Lung microvascular endothelial cell (primary cell): Measurements from ENCODE around the gene VAPB. TPM values are rescaled to one million over a fixed set of nuclear protein-coding genes. Genes with fewer than 3 reads are reported as not detected.

ENCODE experiments used
- DNase-seq, 2 donors: peaks; one replicate each; pipeline versions ENCODE4 v3.0.0 to v3.0.0-alpha.2; 2010; ENCODE audit warnings: low read depth in 2 of 2
- total RNA-seq: library from RNA; depleted of rRNA; stranded (reverse); fragments of >200 nt; gene quantifications from 2 replicates; pipeline ENCODE4 v1.2.1, GENCODE V29; 2014

VAPB gene
- total RNA-seq, 1 donor from 2014 or later, result 12.3 TPM

DNA sequence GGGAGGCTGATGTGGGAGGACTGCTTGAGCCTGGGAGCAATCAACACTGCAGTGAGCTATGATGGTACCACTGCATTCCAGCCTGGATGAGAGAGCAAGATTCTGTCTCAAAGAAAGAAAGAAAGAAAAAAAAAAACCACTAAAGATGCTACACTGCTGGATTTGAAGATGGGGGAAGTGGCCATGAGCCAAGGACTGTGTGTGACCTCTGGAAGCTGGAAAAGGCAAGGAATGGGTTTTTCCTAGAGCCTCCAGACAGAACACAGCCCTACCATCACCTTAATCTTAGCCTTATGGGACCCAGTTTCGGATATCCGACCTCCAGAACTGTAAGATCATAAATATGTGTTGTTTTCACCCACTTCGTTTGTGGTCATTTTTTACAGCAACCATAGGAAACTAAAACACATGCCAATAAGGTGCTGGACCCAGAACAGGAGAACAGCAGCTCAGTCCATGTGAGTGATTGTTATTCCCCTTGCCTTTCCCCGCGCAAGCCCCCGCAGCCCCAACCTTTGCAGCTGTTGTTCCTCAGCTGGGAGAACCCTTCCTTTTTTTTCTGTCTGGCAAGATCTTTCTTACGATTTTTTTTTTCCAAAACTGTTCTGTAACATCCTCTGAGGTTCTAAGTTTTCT is 11.1 kb upstream of the VAPB start:
- DNase-seq, result no peak

DNA sequence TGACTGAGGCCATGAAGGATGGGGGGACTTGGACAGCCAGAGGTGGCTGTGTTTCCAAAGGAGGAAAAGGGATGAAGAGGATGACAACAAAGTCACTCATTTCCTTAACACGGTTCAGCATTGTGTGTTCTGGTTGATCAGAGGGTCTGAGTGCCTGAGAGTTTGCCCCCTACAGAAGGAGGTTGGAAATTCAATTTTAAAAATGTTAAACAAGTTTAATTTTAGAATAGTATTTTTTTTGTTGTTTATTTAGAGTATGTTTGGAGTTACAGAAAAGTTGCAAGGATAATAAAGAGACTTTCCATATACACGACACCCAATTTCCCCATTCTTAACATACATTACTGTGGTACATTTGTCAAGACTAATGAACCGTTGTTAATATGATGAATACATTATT is 10.3 kb upstream of the VAPB start:
- DNase-seq, result peak in 1 of 2 donors; percentile 12

DNA sequence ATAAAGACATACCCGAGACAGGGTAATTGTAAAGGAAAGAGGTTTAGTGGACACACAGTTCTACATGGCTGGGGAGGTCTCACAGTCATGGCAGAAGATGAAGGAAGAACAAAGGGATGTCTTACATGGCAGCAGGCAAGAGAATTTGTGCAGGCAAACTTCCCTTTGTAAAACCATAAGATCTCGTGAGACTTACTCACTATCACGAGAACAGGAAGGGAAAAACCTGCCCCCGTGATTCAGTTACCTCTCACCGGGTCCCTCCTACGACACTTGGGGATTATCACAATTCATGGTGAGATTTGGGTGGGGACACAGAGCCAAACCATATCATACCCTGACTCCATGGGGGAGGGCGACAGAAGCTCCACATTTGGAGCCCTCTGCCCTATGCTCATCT is 7.4 kb upstream of the VAPB start:
- DNase-seq, result no peak

DNA sequence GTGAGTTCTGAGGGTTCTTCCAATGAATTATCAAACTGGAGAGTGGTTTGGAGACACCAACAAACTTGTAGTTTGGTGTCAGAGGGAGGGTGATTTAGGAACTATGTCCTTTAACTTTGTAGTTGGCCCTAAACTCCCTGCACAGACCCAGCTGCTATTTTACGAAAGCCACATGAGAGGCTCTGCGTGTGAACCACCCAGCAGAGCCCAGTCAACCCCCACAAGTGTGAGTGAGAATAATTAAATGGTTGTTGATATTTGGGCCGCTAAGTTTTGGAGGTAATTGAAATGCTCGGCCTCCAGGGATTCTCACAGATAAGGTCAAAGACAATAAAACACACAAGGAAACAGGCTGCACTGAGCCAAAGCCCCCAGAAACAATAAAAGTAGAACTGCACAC is 6.9 kb upstream of the VAPB start:
- no peak for DNase-seq

DNA sequence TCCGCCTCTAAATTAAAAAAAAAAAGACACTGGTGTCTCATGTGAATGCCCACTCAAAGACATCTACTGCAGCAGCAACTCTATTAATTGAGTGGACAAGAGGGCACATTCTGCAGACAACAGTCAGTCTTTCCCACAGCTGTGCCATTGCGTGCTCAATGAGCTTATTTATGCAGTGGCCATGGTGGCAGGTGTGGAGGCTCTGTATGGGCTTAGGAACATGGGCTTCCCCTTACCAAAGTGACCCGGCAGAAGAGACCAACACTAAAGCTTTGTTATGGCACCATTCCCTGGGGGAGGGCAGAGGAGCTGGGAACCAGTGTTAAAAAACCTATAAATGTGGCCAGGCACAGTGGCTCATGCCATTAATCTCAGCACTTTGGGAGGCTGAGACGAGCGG is 4.2 kb upstream of the VAPB start:
- no peak for DNase-seq

DNA sequence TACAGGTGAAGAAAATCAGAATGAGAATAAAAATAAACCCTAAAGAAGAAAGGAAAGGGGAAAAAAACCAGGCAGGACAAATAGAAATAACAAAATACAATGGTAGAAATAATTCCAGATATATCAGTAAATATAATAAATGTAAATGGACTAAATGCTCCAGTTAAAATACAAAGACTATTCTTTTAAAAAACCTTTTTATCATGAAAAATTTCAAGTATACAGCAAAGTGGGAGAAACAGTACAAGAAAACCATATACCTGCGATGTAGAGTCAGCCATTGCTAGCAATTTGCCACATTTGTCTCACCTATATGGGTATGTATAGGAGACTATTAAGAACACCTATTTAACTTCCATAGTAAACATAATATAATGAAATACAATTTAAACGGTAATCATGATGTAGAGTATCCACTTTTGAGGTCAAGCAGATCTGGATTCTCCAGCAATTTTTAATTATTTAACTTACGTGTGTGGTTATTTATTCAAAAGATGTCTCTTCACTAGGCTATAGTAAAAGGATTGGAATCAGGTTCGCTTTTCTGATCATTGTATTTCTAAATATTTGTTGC is 914 bp upstream of the VAPB start:
- no peak for DNase-seq

DNA sequence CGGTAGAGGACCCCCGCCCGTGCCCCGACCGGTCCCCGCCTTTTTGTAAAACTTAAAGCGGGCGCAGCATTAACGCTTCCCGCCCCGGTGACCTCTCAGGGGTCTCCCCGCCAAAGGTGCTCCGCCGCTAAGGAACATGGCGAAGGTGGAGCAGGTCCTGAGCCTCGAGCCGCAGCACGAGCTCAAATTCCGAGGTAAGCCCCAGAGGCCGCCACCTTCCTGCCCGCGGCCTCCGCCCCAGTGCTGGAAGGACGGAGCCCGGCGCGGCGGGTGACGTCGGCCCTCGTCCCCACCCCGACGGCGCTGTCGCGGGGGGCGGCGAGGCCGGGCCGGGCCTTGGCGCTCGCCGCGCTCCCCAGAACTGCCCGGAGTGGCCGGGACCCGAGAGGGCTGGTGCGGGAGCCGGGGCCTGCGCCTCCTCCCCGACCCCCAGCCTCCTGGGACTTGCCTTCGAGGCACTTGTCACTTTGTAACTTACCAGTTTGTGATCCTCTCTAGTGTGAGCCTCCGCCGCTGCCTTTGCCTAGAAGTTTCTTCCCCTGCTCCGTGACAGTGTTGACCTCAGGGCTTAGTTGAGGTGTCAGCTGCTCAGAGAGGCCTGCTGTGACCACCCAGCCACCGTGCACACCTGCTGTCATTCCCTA is 417 bp downstream of the VAPB start:
- peak; percentile 59 to 71 for DNase-seq

DNA sequence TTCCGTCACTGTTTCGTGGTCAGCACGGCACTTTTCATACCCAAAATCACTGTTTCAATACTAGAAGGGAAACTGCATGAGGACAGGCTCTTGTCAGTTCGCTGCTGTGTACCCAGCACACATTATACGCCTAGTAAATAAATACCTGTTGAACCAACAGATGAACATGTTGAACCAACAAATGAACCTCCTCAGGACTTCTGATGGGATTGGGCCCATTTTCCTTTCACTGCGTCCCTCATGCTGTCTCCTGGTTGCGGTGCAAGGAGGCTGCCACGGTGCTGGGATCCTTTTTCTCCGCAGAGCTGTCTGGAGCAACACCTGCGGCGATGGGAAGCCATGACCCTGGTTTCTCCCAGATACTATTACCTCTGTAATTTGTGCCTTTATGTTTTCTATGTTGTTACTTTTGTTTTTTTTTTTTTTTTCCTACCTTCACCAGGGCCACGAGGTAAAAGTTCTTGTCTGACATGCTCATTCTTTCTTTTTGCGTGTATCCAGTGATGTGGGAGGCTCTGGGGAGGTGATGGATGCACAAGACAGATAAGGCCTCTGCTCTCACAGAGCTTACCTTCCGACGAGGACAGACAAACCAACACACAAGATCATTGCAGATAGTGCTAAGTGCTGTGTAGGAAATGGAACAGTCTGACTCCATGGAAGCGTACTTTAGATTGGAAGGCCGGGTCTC is 1.1 kb downstream of the VAPB start:
- no peak for DNase-seq

DNA sequence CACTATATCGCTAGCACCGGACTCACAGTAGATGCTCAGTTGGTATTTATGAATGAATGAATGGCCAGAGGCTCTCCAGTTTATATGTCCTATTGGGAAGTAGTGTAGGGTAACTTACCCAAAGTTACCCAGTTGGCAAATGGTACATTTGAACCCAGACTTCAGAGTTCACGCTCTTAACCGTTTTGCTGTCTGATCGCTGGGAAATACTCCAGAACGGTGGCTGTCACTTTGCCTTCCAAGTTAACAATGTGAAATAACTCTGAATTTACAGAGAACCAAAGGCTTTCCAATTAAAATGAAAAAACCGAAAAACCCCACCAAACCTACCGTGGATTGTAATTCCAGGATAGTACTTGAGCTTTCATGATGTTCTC is 1.6 kb downstream of the VAPB start:
- no peak for DNase-seq

DNA sequence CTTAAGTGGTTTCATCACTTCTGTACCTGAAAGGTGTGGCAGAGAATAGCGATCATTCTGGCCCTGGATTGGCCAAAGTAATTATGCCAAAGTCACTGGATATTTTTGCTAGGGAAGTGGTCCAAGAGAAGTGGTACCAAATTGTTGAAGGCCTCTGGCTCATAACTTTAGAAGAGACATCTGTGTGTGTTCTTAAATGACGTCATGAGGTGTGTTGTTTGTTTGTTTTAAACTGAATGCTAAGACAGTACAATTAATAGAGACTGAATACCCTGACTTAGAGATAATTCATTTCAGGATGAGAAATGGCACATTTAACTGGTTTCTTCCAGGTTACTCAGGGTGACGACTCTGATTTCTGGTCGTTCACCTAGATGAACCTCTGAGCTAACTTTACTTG is 3.3 kb downstream of the VAPB start:
- DNase-seq, result no peak

DNA sequence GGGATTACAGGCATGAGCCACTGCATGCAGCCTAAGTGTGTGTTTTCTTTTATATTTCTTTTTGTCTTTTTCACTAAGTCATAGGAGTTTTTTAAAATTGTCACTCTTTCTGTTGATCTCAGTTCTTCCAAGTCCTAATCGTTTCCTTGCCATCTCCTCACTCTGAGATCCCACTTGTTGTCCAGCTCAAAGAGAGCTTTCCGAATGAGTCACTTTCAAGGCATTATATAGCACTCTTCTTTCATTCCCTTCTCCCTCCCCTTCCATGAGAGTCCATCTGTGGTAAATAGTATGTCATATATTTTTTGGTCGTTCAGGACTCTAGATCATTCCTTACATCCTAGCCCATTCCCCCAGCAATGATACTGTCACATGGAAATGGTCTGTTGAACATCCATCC is 4.3 kb downstream of the VAPB start:
- peak in 1 of 2 donors; percentile 29 for DNase-seq

DNA sequence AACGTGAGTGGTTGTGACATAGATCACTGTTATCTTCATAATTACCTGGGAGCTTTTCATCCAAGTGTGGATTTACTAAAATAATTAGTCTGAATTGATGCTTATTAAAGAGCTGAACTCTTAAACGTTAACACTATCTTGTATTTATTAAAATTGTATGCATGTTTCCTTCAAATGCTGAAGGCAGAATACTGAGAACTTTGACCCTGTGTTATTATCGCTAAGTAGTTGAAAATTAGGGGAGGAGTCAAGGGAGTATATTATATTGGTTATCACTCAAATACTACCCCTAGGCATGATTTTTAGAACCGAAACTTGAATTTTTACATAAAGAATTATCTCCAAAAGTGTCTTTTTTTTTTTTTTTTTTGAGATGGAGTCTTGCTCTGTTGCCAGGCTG is 5.8 kb downstream of the VAPB start:
- DNase-seq, result no peak

DNA sequence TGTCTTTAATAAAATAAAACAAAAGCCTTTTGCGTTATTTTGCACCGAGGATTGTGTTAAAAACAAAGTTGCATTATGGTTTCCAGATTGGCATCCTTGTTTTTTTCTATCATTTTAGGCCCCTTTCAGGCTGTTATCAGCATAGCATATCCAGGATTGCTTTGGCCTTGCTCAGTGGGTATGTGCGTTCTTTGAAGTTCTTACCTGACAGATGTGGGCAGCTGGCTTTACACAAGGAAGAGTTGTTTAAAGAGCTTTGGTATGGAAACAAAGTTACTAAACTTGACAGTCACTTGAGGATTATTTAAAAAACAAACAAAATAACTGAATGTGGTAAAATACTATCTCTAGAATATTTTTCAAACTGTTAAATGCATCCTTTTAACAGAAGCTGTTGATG is 6.6 kb downstream of the VAPB start:
- DNase-seq, result no peak

DNA sequence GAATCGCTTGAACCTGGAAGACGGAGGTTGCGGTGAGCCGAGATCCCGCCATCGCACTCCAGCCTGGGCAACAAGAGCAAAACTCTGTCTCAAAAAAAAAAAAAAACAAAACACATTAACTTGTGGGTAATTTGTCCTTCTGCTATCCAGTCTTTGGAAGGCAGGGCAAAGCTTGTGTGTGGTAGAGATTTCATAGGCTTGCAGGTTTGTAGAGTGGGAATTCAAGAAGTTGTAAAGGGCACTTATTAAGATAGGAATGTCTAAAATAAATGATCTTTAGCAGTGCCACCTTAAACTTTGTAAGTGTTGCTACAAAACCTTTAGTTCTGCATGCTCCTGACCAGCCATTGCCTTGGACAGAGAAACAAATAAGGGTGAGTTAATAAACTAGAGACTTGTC is 8.4 kb downstream of the VAPB start:
- DNase-seq, result no peak

DNA sequence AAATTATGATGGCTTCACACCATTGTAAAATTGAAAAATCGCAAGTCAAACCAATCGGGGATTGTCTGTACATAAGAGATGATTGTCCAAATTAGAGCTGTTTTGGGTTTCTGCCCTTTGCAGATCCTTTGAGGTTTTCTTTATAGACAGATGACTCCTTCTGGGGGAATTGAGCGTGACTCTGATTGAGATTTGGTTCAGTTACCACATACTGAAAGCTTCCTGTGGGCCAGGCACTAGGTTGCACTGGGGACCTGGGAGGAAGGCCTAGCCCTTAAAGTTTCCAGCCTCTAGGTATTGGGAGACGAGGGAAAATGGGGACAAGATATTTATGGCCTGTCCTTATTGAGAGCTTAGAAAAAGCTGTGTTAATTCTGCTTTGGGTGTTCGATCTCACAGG is 9.2 kb downstream of the VAPB start:
- no peak for DNase-seq

DNA sequence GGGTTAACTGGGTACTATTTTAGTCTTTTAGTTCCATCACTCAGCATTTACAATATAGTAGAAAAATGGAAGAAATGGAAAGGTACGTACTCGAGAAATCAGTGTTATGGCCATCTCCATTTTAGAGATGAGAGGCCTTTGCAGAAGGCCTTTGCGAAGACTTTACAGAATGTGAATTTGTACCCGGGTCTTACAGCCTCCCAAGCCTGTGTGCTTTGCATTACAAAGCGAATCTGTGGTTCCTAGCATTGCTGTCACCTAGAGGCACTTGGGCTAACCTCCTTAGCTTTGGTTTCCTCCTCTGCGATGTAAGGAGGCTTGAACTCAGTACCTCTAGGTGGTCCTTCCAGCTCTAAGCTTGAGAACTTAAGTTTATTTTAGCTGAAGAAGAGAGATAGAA is 10.9 kb downstream of the VAPB start:
- DNase-seq, result no peak

DNA sequence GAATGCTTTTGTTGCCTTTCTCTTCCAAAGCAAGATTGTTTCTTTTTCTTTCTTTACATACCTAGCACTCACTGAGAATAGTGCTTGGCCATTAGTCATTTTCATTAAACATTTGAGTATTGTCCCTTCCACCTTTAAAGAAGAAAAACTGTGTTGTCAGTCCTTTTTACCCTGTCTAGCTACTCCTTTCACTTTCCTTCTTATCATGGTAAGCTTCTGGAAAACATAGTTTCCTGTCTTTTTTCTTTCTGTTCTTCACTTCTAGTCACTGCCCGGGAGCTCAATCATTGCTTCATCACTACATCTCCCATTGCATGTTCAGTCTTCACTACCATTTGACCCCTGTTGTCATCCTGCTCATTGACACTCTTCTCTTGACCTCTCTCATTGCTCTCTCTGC is 12.1 kb downstream of the VAPB start:
- peak in 1 of 2 donors; percentile 17 for DNase-seq

DNA sequence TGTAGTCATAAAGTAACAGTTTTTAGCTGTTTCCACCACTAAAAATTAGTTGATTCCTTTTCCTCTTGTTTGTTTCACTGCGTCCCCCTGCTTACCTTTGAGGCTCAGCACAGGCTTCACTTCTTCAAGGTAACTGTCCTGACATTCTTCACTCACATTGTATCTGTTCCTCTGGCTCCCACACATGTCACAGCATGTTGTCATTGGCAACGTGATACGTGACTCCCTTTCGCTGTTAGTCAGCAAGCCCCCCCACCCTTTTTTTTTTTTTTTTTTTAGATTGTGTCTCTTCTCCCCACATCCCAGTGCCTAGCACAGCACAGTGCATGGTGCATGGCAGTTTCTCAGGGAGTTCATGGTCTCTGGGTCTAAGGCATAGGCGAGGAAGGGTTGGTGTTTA is 13.3 kb downstream of the VAPB start:
- no peak for DNase-seq

DNA sequence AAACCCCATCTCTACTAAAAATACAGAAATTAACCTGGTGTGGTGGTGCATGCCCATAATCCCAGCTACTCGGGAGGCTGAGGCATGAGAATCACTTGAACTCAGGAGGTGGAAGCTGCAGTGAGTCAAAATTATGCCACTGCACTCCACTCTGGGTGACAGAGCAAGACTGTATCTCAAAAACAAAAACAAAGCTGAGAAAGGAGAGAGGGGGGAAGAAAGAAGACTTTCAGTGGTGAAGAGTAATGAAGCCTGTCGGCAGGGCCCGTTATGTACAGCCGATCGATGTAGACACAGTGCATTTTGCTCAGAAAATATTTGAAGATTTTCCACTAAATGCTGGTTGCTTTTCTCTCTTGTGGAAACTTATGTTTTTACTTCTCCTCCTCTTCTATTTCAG is 13.8 kb downstream of the VAPB start:
- DNase-seq, result no peak

DNA sequence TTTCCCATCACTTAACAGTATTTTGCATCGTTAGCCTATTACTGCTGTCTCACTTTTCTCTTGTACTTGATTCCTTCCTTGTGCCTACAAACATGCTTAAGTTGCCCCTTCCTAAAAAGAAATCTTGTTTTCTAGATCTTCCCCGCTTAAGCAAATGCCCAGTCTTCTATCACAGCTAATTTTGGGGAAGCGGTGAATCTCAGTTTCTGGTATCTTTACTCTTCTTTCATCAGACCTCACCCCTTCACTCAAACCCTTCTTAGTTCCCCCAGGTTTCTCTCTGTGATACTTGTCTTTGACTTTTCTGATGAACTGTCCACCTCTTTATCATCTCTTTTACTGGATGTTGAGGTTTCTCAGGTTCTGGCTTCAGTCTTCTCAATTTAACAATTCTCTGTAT is 14.2 kb downstream of the VAPB start:
- no peak for DNase-seq

DNA sequence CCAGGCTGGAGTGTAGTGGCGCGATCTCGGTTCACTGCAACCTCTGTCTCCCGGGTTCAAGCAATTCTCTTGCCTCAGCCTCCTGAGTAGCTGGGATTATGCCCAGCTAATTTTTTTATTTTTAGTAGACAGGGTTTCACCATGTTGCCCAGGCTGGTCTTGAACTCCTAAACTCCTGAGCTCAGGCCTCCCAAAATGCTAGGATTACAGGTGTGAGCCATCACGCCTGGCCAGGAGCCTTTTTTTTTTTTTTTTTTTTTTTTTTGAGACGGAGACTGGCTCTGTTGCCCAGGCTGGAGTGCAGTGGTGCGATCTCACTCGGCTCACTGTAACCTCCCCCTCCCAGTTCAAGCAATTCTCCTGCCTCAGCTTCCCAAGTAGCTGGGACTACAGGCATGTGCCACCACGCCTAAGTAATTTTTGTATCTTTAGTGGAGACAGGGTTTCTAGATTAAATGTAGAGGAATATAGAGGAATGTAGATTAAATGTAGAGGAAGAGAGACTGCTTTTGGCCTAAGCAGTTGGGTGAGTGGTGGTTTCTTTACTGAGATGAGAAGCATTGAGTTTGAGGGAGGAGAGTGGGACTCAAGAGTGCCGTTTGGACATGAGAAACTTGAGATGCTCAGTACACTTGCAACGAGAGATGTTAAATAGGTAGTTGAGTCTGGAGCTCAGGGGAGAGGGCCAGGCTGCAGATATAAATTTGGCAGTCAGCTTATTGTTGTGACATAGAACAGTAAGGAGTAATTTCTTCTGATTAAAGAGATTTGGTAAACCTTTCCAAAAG is 16.7 kb downstream of the VAPB start:
- DNase-seq, result no peak

DNA sequence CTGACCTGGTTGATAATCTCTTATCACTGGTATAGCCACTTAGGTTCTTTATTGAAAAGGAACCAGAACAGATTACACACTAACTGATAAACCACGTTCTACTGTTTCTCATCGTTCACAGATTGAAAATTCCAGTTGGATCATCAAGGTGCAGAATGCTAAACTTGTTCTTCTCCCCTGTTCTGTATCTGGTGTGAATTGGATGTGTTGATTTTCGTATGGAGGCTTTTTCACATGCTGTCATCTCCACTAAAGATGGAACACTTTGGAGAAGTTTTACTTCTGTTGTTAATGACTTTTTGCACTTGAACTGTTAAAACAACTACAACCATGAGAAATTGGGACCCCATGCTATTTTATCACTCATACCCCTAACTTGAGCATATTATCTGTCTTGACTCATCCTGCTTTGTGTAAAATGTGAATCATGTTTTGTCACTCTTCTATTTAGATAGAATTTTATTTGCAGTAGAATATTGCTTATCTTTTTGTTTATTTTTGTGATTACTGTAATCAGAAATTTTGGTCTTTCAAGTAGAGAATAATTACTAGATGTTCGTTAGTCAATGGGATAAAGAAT is 17.5 kb downstream of the VAPB start:
- no peak for DNase-seq
